Erythroblast (primary cell): ENCODE data around the gene JAZF1.

Experiments used
- GATA1 ChIP-seq: IDR thresholded peaks from 2 replicates; pipeline ENCODE4 v1.6.1; 2011; ENCODE audit warnings: low read depth, mild to moderate bottlenecking, control low read depth, low read length, moderate library complexity
- POLR2A ChIP-seq: IDR thresholded peaks from 2 replicates; pipeline ENCODE4 v1.6.1; 2011; ENCODE audit warnings: mild to moderate bottlenecking, low read length

DNA sequence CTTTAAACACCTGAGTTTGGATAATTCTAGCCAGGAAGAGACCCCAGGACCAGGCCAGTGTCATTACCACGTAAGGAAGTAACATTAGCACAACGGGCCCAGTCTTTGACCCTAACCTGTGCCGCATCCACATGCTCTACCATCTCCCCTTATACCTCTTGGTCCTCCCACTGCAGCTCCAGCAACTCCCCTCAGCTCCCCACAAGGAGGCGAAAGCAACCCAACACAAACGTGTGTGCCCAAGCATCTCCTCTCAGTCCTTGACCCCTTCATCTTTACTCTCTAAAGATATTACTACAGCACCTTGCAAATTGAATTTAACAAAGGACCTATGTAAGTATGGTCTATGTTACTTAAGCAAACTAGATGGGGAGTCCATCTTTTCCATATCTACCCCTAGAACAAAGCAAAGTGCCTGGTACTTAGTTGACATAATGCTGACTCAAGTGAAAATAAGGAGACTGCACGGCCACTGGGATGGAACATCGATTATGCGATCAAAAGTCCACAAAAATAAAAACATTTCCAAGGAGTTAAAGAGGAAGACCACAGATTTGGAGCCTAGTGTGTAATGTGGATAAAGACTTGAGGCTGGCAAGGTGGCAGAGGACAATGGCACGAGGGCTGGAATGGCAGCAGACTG is 147.7 kb downstream of the JAZF1 start:
- TF ChIP-seq POLR2A (no peak), GATA1 (no peak)
